SK-N-MC (cell line): ENCODE data around the gene ALPL.
"Not testable (repeated sequence)": the region's sequence is repeated elsewhere in the genome, so short reads cannot be mapped to it uniquely, and the experiment has no call there.

ENCODE experiments used
- DNase-seq: peaks from one replicate; pipeline ENCODE4 v3.0.0-alpha.2; 2011; ENCODE audit warnings: low read depth, low spot score
- H3K27ac ChIP-seq: fragments of 200-600 bp; sonication (generic); 2 replicates; pipeline ENCODE4 v1.5.1; 2016; ENCODE audit warnings: mixed run types
- H3K36me3 ChIP-seq: fragments of 200-600 bp; sonication (generic); 2 replicates; pipeline ENCODE4 v1.6.1; 2017; ENCODE audit warnings: antibody characterized with exemption, low read length, mixed read lengths; ENCODE audit not compliant: insufficient read depth
- H3K4me3 ChIP-seq: fragments of 200-600 bp; sonication (generic); 2 replicates; pipeline ENCODE4 v1.5.1; 2016
- H3K9ac ChIP-seq: fragments of 200-600 bp; sonication (generic); 2 replicates; pipeline ENCODE4 v1.8.0; 2017; ENCODE audit warnings: mixed run types, mixed read lengths; ENCODE audit not compliant: insufficient read length
- H3K9me3 ChIP-seq: fragments of 200-600 bp; sonication (generic); 2 replicates; pipeline ENCODE4 v1.6.1; 2017; ENCODE audit warnings: low read depth, mild to moderate bottlenecking, antibody characterized with exemption, low read length, moderate library complexity, mixed read lengths
- EZH2 ChIP-seq: fragments of 200-600 bp; sonication (generic); IDR thresholded peaks from one replicate; pipeline ENCODE4 v1.6.1; 2017; ENCODE audit warnings: antibody characterized with exemption
- FOXP2 ChIP-seq: optimal IDR thresholded peaks from 2 replicates; pipeline ENCODE3; 2011; ENCODE audit warnings: mild to moderate bottlenecking, moderate library complexity; ENCODE audit not compliant: insufficient read depth; ENCODE audit errors: extremely low read length, control extremely low read depth
- POLR2AphosphoS5 ChIP-seq: IDR thresholded peaks from 2 replicates; pipeline ENCODE4 v1.6.1; 2012; ENCODE audit warnings: mild to moderate bottlenecking, low read depth, low read length, borderline replicate concordance

ALPL gene

GRCh38 chr1:21565285-21565684 lies 56.1 kb downstream of the ALPL start:
- Histone ChIP-seq H3K4me3 (no peak overlapping the region), H3K9ac (no peak overlapping the region), H3K36me3 (no peaks in the 10 kb centered on the region; the same call in 1 of the 2 replicates), H3K27ac (no peak overlapping the region), H3K9me3 (no peaks in the 10 kb centered on the region)
- TF ChIP-seq EZH2 = no peak
- TF ChIP-seq POLR2AphosphoS5 = no peak
- no peak for TF ChIP-seq FOXP2
- no peak for DNase-seq

- not testable (repeated sequence) for H3K36me3 ChIP-seq, H3K27ac ChIP-seq, DNase-seq, H3K9me3 ChIP-seq, H3K9ac ChIP-seq, H3K4me3 ChIP-seq
Measured at GRCh38 chr1:21566361-21566760, 57.1 kb downstream of the ALPL start.

DNA sequence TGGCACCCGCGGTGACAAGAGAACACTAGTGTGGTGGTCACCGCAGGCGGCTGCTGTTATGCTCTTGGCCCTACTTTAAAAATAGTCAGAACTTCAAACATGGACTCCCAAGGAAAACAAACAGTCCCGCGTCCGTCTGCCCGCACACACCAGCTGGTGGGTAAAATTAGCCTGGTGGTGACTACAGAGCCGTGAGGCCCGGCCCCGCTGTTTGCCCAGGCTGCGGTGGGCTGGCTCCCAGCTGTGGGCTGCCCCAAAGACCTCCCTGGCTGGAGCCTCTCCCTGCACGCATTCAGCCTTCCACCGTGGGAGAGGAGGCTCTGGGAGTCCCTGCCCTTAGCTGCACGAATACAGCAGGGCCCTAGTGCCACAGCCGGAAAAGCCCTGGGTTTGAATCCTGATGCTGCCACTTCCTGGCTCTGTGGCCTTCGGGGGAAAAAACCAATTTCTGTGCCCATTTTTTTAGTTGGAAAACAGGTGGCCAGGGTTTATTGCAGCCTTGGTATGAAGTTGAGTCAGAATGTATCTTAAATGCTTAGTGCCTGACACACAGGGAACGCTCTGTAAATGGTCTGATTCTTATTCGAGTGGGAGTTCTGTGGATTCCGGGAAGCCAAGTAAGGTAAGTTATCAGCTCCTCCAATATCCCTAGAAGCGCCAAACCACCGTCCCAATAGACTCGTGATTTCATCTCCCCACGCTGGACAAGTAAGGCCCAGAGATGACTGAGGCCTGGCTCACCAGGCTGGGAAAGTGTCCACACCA lies 58.2 kb downstream of the ALPL start:
- H3K27ac ChIP-seq = no peak overlapping the region
- H3K4me3 ChIP-seq = no peak overlapping the region
- no peaks in the 10 kb centered on the region for H3K9me3 ChIP-seq
- H3K9ac ChIP-seq = no peak overlapping the region
- TF ChIP-seq POLR2AphosphoS5 (no peak), FOXP2 (no peak), EZH2 (no peak)
- no peaks in the 10 kb centered on the region; the same call in 1 of the 2 replicates for H3K36me3 ChIP-seq
- DNase-seq = no peak

DNA sequence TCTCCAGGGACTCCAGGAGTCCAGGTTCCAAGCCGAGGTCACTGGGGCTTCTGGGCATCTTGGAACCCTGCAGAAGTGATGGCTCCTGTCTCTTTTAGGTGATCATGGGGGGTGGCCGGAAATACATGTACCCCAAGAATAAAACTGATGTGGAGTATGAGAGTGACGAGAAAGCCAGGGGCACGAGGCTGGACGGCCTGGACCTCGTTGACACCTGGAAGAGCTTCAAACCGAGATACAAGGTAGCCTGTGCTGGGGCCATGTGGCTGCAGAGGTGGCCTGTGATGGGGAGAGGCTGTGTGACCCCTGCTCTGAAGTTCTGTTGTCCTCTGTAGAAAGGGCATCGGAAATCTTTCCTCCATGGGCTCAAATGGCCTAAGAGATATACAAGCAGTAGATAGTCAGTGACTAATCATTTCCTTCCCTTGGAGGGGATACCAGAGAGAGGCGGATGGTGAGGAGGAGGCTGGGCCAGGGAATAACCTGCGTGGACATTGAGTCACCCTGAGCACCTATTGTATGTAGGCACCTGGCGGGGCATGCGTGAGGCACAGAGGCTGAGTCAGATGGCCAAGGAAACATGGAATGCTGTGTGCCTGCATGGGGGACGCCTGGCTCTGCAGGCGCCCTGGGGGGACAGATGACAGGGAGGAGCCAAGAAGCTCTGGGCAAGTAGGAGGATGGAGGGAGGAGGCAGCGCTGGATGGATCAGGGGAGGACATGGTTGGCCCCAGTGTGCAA lies 59.0 kb downstream of the ALPL start:
- Histone ChIP-seq H3K9me3 (no peaks in the 10 kb centered on the region), H3K27ac (no peak overlapping the region), H3K36me3 (no peaks in the 10 kb centered on the region; the same call in 1 of the 2 replicates), H3K4me3 (no peak overlapping the region), H3K9ac (no peak overlapping the region)
- no peak for TF ChIP-seq EZH2
- no peak for TF ChIP-seq FOXP2
- no peak for TF ChIP-seq POLR2AphosphoS5
- DNase-seq = no peak

DNA sequence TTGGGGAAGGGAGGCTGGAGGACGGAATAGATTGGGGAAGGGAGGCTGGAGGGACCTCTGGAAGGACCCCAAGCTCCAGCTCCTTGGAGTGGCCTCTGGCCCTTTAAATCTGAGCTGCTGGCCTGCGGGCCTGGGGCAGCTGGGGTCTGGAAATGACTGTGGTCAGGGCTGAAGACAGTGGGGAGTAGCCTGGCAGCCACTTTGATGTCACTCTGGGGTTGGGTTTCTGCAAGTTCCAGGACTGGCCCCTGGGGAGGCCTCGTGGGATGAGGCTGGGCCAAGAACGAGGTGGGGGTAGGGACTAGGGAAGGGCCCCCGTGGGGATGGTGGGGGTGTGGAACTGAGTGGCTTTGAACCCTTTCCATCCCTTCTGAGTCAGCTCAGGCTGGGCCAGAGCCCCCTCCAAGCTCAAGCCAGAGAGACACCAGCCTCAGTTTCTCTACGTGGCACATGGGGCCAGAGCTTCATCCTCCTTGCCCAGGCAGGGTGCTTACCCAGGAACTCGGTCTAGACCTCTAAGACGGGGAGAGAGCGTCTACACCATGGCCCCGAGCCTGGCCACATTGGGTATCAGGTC lies 59.7 kb downstream of the ALPL start:
- Histone ChIP-seq H3K4me3 (no peak overlapping the region), H3K27ac (no peak overlapping the region), H3K9me3 (no peaks in the 10 kb centered on the region), H3K9ac (no peak overlapping the region), H3K36me3 (no peaks in the 10 kb centered on the region; the same call in 1 of the 2 replicates)
- TF ChIP-seq FOXP2 (no peak), POLR2AphosphoS5 (no peak), EZH2 (no peak)
- no peak for DNase-seq

DNA sequence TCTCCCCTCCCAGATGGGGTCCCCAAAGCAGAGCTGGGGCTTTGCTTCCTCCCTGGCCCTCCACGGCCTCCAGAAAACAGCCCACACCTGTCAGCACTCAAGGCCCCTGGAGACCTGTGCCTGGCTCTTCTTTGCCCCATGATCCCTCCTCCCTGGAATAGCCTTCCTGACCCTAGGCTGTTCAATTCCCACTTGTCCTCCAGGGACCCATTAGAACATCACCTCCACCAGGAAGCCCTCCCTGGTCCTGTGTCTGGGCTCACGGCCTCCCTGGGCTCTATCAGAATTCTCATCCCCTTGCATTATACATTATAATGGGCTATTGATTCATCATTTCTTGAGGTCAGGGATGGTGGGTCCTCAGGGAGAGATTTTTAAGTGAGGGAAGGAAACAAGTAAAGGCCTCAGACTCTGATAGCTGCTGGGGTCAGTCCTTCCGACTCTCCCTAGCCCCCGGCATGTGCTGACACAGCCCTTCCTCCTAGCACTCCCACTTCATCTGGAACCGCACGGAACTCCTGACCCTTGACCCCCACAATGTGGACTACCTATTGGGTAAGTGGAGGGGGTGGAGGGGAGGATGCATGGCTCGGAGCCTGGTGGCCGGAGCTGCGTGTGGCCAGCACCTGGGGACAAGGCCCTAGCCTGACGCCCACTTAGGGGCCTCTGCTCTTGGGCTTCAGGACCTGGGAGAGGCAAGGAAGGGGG lies 60.8 kb downstream of the ALPL start:
- no peak overlapping the region for H3K4me3 ChIP-seq
- no peaks in the 10 kb centered on the region for H3K9me3 ChIP-seq
- no peak overlapping the region for H3K27ac ChIP-seq
- H3K36me3 ChIP-seq = no peaks in the 10 kb centered on the region
- no peak for TF ChIP-seq FOXP2
- no peak for TF ChIP-seq EZH2
- no peak for TF ChIP-seq POLR2AphosphoS5
- no peak overlapping the region for H3K9ac ChIP-seq
- no peak for DNase-seq

DNA sequence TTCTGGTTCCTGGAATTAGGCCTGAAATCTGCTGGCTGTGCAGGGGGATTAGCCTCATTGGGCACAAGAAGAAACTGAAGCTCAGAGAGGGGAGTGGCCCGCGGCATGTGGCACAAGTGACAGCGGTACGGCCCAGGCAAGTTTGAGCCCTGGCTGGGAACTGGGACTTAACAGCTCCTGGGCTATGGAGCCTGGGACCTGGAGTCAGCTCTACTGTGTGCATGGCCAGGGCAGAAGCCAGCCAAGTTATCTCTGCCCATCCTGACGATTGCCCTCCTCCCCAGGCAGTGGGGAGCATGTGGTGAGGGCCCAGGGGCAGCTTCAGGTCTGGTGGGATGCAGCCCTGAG lies 61.3 kb downstream of the ALPL start:
- TF ChIP-seq POLR2AphosphoS5 = no peak
- no peak for TF ChIP-seq EZH2
- TF ChIP-seq FOXP2 = no peak
- Histone ChIP-seq H3K9me3 (no peaks in the 10 kb centered on the region), H3K27ac (no peak overlapping the region), H3K9ac (no peak overlapping the region), H3K4me3 (no peak overlapping the region), H3K36me3 (no peaks in the 10 kb centered on the region)
- no peak for DNase-seq

GRCh38 chr1:21570885-21571284 lies 61.7 kb downstream of the ALPL start:
- Histone ChIP-seq H3K4me3 (no peak overlapping the region), H3K9me3 (no peaks in the 10 kb centered on the region), H3K36me3 (no peaks in the 10 kb centered on the region), H3K27ac (no peak overlapping the region), H3K9ac (no peak overlapping the region)
- TF ChIP-seq FOXP2 (no peak), EZH2 (no peak), POLR2AphosphoS5 (no peak)
- no peak for DNase-seq
